Measurements from ENCODE around the gene KIRREL3.
A peak's percentile ranks its signal among the peaks of the same experiment; 100 is the strongest.

KIRREL3 gene

GRCh38 chr11:126917531-126918204, 82.9 kb downstream of the KIRREL3 start:
- peak; percentile 97 for DNase-seq (ENCODE audit: low spot score)
- peak; percentile 93 for FAIRE-seq

- FAIRE-seq (no peak), DNase-seq (ENCODE audit: low spot score) (no peak)
These were observed 85.1 kb downstream of the KIRREL3 start for GRCh38 chr11:126915430-126915829.

GRCh38 chr11:126914941-126915340, 85.6 kb downstream of the KIRREL3 start:
- FAIRE-seq = no peak
- no peak for DNase-seq (ENCODE audit: low spot score)

GRCh38 chr11:126914166-126914565, 86.4 kb downstream of the KIRREL3 start:
- DNase-seq (ENCODE audit: low spot score) = no peak
- FAIRE-seq = no peak

GRCh38 chr11:126904520-126904919, 96.0 kb downstream of the KIRREL3 start:
- no peak for FAIRE-seq
- no peak for DNase-seq (ENCODE audit: low spot score)

- DNase-seq (ENCODE audit: low spot score) = no peak
- FAIRE-seq = no peak
These were observed 98.8 kb downstream of the KIRREL3 start for GRCh38 chr11:126901783-126902182.

- FAIRE-seq = no peak
These were observed 100.4 kb downstream of the KIRREL3 start for GRCh38 chr11:126899961-126900748.

GRCh38 chr11:126898802-126899201, 101.8 kb downstream of the KIRREL3 start:
- no peak for FAIRE-seq
- DNase-seq (ENCODE audit: low spot score) = no peak

More at GRCh38 chr11:126899961-126900748, 100.4 kb downstream of the KIRREL3 start:
- DNase-seq (ENCODE audit: low spot score) = no peak

- no peak for FAIRE-seq
- DNase-seq (ENCODE audit: low spot score) = no peak
These were observed 103.1 kb downstream of the KIRREL3 start for GRCh38 chr11:126897430-126897829.

GRCh38 chr11:126896025-126896424, 104.5 kb downstream of the KIRREL3 start:
- DNase-seq (ENCODE audit: low spot score) (no peak), FAIRE-seq (no peak)

- DNase-seq (ENCODE audit: low spot score) (no peak), FAIRE-seq (no peak)
These were observed 106.8 kb downstream of the KIRREL3 start for GRCh38 chr11:126893796-126894195.

- DNase-seq (ENCODE audit: low spot score) (no peak), FAIRE-seq (no peak)
These were observed 107.8 kb downstream of the KIRREL3 start for GRCh38 chr11:126892756-126893155.

- DNase-seq (ENCODE audit: low spot score) = peak; percentile 7
These were observed 108.9 kb downstream of the KIRREL3 start for GRCh38 chr11:126891556-126892217.

GRCh38 chr11:126890561-126890960, 110.0 kb downstream of the KIRREL3 start:
- DNase-seq (ENCODE audit: low spot score) (no peak), FAIRE-seq (no peak)

More at GRCh38 chr11:126891556-126892217, 108.9 kb downstream of the KIRREL3 start:
- no peak for FAIRE-seq

GRCh38 chr11:126888115-126888712, 112.4 kb downstream of the KIRREL3 start:
- DNase-seq (ENCODE audit: low spot score) (no peak), FAIRE-seq (no peak)

GRCh38 chr11:126886636-126887035, 113.9 kb downstream of the KIRREL3 start:
- DNase-seq (ENCODE audit: low spot score) = no peak
- no peak for FAIRE-seq

- FAIRE-seq (no peak), DNase-seq (ENCODE audit: low spot score) (no peak)
These were observed 114.5 kb downstream of the KIRREL3 start for GRCh38 chr11:126886085-126886484.

- FAIRE-seq (no peak), DNase-seq (ENCODE audit: low spot score) (peak; percentile 63)
These were observed 116.0 kb downstream of the KIRREL3 start for GRCh38 chr11:126884594-126884993.

GRCh38 chr11:126884192-126884591, 116.4 kb downstream of the KIRREL3 start:
- FAIRE-seq (no peak), DNase-seq (ENCODE audit: low spot score) (no peak)

GRCh38 chr11:126880872-126881271, 119.7 kb downstream of the KIRREL3 start:
- FAIRE-seq (no peak), DNase-seq (ENCODE audit: low spot score) (no peak)

- DNase-seq (ENCODE audit: low spot score) = peak; percentile 37
- peak; percentile 50 for FAIRE-seq
These were observed 121.1 kb downstream of the KIRREL3 start for GRCh38 chr11:126879516-126879915.

Measured in RCC 7860 (cell line).